Measurements from ENCODE around the gene IL2RA. TPM values are rescaled to one million over a fixed set of nuclear protein-coding genes. Genes with fewer than 3 reads are reported as not detected.
A peak's percentile ranks its signal among the peaks of the same experiment; 100 is the strongest.

Gene IL2RA
- total and polyA plus RNA-seq, 12 donors = 0.19 to 9.1 (median 0.82) TPM

DNA sequence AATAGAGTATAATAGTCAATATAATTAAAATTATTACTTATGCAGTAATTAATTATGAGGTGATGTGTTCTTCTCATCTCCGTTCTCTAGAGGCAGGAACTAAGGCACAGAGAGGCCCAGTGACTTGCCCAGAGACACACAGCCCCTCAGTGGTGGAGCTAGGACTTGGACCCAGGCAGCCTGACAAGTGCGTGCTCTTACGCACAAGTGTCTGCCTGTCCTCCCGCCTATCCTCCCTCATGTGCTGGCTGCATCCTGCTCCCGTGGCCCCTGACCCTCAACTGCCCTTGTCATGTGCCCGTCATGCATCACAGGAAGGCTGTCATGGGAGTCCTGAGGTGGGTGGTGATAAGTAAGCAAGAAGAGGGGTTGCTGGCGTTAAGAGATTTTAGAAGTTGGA is 14.3 kb downstream of the IL2RA start:
- TF ChIP-seq, protein P1, sequence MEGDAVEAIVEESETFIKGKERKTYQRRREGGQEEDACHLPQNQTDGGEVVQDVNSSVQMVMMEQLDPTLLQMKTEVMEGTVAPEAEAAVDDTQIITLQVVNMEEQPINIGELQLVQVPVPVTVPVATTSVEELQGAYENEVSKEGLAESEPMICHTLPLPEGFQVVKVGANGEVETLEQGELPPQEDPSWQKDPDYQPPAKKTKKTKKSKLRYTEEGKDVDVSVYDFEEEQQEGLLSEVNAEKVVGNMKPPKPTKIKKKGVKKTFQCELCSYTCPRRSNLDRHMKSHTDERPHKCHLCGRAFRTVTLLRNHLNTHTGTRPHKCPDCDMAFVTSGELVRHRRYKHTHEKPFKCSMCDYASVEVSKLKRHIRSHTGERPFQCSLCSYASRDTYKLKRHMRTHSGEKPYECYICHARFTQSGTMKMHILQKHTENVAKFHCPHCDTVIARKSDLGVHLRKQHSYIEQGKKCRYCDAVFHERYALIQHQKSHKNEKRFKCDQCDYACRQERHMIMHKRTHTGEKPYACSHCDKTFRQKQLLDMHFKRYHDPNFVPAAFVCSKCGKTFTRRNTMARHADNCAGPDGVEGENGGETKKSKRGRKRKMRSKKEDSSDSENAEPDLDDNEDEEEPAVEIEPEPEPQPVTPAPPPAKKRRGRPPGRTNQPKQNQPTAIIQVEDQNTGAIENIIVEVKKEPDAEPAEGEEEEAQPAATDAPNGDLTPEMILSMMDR (IDR thresholded peaks at IDR 0.05) = no peak
- Histone ChIP-seq H3K36me3 (no peaks in the 10 kb centered on the region), H3K27me3 (no peaks in the 10 kb centered on the region), H3K4me1 (peaks cover 0 to 42% (median 20%) of the 10 kb centered on the region in 9 donors), H3K9me3 (no peaks in the 10 kb centered on the region), H3K4me3 (no peak overlapping the region), H3K27ac (no peak overlapping the region)
- ATAC-seq (no peak), DNase-seq (no peak)
- WGBS, 2 donors = 84 to 86% methylated on average over 7 of the region's 7 CpGs
- intact Hi-C loops (cut with DNase I) = no loop called here

DNA sequence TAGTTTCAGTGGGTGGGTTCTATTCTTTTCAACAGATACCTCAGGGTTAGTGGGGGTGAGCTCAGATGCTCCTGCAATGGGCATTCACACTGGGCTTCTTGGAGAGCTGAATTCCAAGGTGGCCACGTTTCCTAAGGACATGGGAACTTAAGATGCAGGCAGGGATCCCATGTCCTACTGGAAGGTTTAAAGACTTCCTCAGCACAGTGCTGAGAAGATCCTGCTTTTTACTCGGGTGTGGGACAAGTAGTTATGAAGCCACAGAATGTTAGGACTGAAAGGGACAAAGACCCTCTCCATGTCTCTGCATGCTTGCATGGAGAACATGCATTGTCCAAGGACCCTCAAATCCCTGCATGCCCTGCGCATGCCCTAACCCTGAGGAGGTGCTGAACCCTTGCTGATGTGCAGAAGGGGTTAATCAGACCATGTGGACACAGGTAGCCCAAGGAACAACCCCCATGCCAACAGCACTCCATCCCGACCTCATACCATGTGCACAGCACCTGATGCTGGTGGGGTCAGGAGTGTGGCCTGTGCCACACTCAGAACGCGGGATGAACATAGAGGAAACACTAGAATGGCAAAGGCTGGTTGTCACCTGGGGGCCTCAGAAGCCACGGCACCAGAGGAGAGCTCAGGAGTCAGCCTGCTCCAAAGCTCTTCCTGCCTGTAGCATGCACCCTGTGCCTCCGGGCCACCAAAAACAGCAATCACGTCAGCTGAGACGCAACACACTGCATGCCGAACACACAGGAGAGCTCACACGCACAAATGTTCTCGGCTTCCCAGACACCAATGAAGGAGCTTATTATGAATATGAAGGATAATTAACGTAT is 15.2 kb downstream of the IL2RA start:
- Histone ChIP-seq H3K9me3 (no peaks in the 10 kb centered on the region), H3K4me1 (peaks cover 0 to 34% (median 15%) of the 10 kb centered on the region in 9 donors), H3K27ac (no peak overlapping the region), H3K27me3 (no peaks in the 10 kb centered on the region), H3K4me3 (no peak overlapping the region), H3K36me3 (no peaks in the 10 kb centered on the region)
- TF ChIP-seq, protein P1 (IDR thresholded peaks at IDR 0.05) = no peak
- intact Hi-C loops (cut with DNase I) = no loop called here
- 82 to 84% methylated on average over 14 of the region's 14 CpGs for WGBS, 2 donors
- ATAC-seq (no peak), DNase-seq (no peak)

DNA sequence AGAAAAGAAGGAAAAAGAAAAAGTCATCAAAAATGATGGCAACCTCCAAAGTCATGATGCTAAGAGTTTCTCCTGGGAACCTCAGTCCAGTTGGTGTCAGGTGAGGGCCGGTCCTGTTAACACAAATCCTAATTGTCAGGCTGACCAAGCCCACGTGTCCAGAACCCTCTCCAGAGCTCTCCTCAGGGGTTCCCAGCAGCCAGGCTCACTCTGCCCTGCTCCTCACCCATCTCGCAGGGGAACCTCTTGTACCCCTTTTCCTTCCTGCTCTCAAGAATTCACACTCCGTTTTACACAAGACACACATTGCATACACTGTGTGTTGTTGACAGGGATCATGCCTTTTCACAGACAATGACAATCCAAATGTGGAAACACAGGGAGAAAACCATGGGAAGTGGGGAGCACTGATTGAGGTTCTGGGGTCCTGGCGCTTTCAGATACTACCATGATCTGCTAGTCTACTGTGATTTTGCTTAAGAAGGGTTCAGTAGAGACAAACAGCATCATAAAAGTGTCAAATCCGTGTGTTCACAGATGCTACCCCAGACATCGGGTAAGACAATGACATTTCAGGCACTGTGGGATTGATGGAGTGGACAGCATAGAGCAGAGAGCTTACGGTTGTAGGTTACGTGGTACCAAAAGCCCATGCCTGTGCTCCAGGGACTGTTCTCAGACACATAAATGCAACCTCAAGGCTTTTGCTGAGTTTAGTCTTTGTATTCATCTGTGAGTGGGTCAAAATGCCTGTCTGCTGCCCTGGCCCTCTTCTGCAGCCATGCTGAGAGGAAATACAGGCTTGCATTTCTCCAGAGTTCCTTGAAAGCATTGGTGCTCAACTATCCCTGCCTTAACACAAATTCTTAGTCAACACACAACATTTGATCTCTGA is 16.0 kb downstream of the IL2RA start:
- WGBS, 2 donors = 68 to 70% methylated on average over 9 of the region's 9 CpGs
- ATAC-seq = no peak
- no peak overlapping the region for H3K4me3 ChIP-seq
- no peaks in the 10 kb centered on the region for H3K27me3 ChIP-seq
- TF ChIP-seq, protein P1 (IDR thresholded peaks at IDR 0.05) = no peak
- no peaks in the 10 kb centered on the region for H3K9me3 ChIP-seq
- intact Hi-C loops (cut with DNase I) = no loop called here
- peak in 1 of 2 donors; percentile 1 for DNase-seq
- H3K27ac ChIP-seq = no peak overlapping the region
- H3K36me3 ChIP-seq = no peaks in the 10 kb centered on the region
- peaks cover 0 to 25% (median 7%) of the 10 kb centered on the region in 9 donors for H3K4me1 ChIP-seq

DNA sequence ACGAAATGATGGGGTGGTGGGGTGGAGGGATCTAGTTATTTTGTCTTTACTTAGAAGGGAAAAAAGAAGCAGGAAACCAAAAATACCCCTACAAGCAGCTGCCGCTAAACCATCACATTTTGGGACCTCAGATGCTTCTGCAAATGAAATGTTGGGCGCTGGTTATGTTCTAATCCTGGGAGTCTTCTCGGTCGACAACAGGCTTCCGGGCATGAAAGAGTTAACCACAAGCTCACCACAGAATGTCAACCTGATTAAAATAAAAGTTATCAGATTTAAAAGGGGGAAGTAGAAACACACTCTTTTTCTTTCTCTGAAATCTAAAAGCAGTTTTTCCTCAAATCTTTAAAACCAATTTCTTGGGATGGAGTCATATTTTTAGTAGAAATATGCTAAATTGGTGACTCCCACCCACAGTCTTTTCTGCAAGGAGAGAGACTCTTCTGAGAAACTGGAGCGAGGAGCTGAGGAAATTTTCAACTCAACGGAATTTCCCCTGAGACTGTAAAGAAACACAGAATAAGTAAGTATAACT is 16.8 kb downstream of the IL2RA start:
- ATAC-seq = no peak
- Histone ChIP-seq H3K4me1 (peaks cover 0 to 18% (median 3%) of the 10 kb centered on the region in 9 donors), H3K36me3 (no peaks in the 10 kb centered on the region), H3K27ac (no peak overlapping the region), H3K9me3 (no peaks in the 10 kb centered on the region), H3K4me3 (no peak overlapping the region), H3K27me3 (no peaks in the 10 kb centered on the region)
- intact Hi-C loops (cut with DNase I) = no loop called here
- 59 to 61% methylated on average over 8 of the region's 8 CpGs for WGBS, 2 donors
- TF ChIP-seq, protein P1 (IDR thresholded peaks at IDR 0.05) = no peak
- peak in 1 of 2 donors; percentile 1 for DNase-seq
